ENCODE data around the gene CCDC157. TPM values are rescaled to one million over a fixed set of nuclear protein-coding genes. Genes with fewer than 3 reads are reported as not detected.

The CCDC157 gene
- total and polyA plus RNA-seq, 2 donors (not counting 1 experiment from before 2014, with no cell fraction given): 3.6 to 6.4 TPM

DNA sequence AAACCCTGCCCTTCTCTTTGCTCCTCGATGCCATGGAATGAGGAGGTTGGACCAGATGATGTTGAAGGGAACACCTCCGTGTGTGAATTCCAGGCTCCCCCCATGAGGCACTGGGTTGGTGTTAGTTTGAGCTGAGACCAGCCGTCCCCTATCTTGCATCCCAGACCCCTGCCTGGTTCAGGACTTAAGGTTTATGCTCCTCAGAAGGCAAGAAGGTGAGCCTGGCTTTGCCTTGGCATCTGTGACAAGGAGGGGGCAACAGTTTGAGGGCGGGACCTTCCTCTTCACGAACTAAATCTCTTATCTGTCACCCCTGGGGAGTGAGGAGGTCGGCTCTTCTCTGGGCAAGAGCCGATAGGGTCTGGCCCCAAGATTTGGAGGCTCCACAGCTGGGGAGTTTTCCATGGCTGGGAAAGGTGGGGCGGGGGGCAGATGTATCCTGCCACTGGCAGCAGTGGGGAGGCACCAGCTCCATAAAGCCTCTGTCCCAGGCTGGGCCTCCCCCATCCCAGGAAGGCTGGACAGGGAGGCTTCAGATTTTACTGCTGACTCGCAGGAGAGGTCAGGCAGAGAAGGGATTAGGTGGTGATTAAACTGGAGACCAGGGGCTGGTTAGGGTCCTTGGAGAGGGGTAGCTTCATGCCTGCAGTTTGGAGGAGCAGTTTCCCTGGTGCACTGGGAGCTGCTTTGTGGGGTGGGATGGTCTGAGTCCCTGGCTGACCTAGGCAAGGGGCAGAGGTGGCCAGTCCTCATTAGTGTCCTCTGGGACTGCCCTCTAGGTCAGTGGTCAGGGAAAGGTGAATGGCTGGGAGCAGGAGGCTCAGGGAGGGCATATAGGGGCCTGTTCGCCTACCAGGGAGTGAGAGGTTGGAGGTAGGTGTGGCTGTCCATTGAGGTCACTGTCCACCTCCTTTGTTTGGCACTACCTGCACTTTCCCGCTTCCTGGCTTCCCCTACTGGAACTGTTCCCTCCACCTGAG lies 41.1 kb downstream of the CCDC157 start:
- Mint-ChIP-seq H3K9me3 (ENCODE audit: insufficient read depth) (no peaks in the 10 kb centered on the region), H3K27ac (no peak overlapping the region), H3K27me3 (peaks cover 43% of the 10 kb centered on the region), H3K4me3 (peak overlapping the region; percentile 82), H3K4me1 (peaks cover 17% of the 10 kb centered on the region)
- Histone ChIP-seq H3K9ac (ENCODE audit: low read length) (peak overlapping the region; percentile 62), H3K4me2 (replicated peaks; ENCODE audit: low read depth, low read length, poor library complexity, severe bottlenecking) (peak overlapping the region; percentile 86), H3K4me1 (ENCODE audit: control insufficient read depth in 2 of 2, insufficient read depth in 2 of 2, low read length in 2 of 2) (peaks cover 21 to 24% of the 10 kb centered on the region in 2 donors), H2AFZ (ENCODE audit: insufficient read depth, low read depth, low read length, poor library complexity, severe bottlenecking) (no peak overlapping the region), H4K20me1 (ENCODE audit: control insufficient read depth, insufficient read depth, low read length, poor library complexity, severe bottlenecking) (no peaks in the 10 kb centered on the region), H3K9me3 (ENCODE audit: control extremely low read depth in 1 of 3, control insufficient read depth in 2 of 3, insufficient read depth in 1 of 3, low read length in 2 of 3) (peaks cover 0 to 8% (median 0%) of the 10 kb centered on the region in 3 donors), H3K79me2 (ENCODE audit: control insufficient read depth, insufficient read depth, low read length) (no peaks in the 10 kb centered on the region), H3K27ac (ENCODE audit: low read length in 2 of 2) (no peak overlapping the region), H3K36me3 (replicated peaks in 1 of 2; ENCODE audit: control extremely low read depth in 1 of 2, control insufficient read depth in 1 of 2, extremely low read depth in 1 of 2, insufficient read depth in 2 of 2, low read length in 1 of 2) (no peaks in the 10 kb centered on the region), H3K4me3 (ENCODE audit: control extremely low read depth in 1 of 5, extremely low read depth in 1 of 5, insufficient read depth in 1 of 5, low read depth in 2 of 5, low read length in 4 of 5) (peak overlapping the region in 1 of 5 experiments; percentile 51), H3K27me3 (replicated peaks in 1 of 4; ENCODE audit: control extremely low read depth in 1 of 4, control insufficient read depth in 3 of 4, insufficient read depth in 4 of 4, low read length in 3 of 4) (peaks cover 0 to 40% (median 26%) of the 10 kb centered on the region in 4 experiments)
- TF ChIP-seq EZH2 (IDR thresholded peaks at IDR 0.05; ENCODE audit: borderline replicate concordance, insufficient read depth, low read depth, low read length, poor library complexity, severe bottlenecking): no peak
- TF ChIP-seq, protein P1, sequence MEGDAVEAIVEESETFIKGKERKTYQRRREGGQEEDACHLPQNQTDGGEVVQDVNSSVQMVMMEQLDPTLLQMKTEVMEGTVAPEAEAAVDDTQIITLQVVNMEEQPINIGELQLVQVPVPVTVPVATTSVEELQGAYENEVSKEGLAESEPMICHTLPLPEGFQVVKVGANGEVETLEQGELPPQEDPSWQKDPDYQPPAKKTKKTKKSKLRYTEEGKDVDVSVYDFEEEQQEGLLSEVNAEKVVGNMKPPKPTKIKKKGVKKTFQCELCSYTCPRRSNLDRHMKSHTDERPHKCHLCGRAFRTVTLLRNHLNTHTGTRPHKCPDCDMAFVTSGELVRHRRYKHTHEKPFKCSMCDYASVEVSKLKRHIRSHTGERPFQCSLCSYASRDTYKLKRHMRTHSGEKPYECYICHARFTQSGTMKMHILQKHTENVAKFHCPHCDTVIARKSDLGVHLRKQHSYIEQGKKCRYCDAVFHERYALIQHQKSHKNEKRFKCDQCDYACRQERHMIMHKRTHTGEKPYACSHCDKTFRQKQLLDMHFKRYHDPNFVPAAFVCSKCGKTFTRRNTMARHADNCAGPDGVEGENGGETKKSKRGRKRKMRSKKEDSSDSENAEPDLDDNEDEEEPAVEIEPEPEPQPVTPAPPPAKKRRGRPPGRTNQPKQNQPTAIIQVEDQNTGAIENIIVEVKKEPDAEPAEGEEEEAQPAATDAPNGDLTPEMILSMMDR (IDR thresholded peaks at IDR 0.05): no peak
- CTCF ChIA-PET: interaction anchor here (1.3 to 19.9 kb wide), 2 partner anchors 26 to 109 kb away, joined by 4 to 510 read pairs; partner anchors contain the start of gene CASTOR1
- 63% methylated on average over 3 of the region's 11 CpGs for WGBS (ENCODE audit: insufficient coverage)
- DNase-seq (no peak), ATAC-seq (ENCODE audit: low read depth) (no peak)
- POLR2A ChIA-PET: interaction anchor here (1.0 kb wide), 1 partner anchor 10 kb away, joined by 3 read pairs; no protein-coding TSS in a partner anchor
- intact Hi-C loops (cut with micrococcal nuclease): loop anchor here (10.0 kb wide), 1 partner anchor 197 kb away; the partner anchor contains the start of gene PES1

All from B cell (primary cell).